NCI-H2227 treated with DMSO at 0.1 percent for 48 hours (cell line): ENCODE measurements around the gene TAAR5.
"Not testable (repeated sequence)": the region's sequence is repeated elsewhere in the genome, so short reads cannot be mapped to it uniquely, and the experiment has no call there.

ENCODE experiments used
- DNase-seq: peaks from one replicate; lab custom pipeline; 2025; lab: John Stamatoyannopoulos, UW

The TAAR5 gene, protein sequence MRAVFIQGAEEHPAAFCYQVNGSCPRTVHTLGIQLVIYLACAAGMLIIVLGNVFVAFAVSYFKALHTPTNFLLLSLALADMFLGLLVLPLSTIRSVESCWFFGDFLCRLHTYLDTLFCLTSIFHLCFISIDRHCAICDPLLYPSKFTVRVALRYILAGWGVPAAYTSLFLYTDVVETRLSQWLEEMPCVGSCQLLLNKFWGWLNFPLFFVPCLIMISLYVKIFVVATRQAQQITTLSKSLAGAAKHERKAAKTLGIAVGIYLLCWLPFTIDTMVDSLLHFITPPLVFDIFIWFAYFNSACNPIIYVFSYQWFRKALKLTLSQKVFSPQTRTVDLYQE

DNA sequence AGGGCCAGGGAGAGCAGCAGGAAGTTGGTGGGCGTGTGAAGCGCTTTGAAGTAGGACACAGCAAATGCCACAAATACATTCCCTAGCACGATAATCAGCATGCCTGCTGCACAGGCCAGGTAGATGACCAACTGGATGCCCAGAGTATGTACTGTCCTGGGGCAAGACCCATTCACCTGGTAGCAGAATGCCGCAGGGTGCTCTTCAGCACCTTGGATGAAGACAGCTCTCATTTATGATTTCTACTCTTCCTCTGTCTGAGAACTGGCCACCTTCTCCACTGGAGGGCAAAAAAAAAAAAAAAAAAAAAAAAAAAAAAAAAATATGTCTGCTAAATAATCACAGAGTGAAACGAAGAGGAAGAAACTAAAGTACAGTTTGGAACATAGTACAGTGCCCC lies at the start of gene TAAR5:
Gene TAAR5 (minus strand): TSS at position 288 of the 400 bp plus-strand sequence. CDS start 55 bp downstream, at position 233.
- DNase-seq, result no peak

DNA sequence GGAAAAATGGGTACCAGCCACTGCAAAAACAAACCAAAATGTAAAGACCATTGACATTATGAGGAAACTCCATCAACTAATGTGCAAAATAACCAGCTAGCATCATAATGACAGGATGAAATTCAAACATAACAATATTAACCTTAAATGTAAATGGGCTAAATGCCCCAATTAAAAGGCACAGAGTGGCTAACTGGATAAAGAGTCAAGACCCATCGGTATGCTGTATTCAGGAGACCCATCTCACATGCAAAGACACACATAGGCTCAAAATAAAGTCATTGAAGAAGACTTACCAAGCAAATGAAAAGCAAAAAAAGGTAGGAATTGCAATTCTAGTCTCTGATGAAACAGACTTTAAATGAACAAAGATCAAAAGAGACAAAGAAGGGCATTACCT lies 47.6 kb upstream of the TAAR5 start:
- DNase-seq, result not testable (repeated sequence)

DNA sequence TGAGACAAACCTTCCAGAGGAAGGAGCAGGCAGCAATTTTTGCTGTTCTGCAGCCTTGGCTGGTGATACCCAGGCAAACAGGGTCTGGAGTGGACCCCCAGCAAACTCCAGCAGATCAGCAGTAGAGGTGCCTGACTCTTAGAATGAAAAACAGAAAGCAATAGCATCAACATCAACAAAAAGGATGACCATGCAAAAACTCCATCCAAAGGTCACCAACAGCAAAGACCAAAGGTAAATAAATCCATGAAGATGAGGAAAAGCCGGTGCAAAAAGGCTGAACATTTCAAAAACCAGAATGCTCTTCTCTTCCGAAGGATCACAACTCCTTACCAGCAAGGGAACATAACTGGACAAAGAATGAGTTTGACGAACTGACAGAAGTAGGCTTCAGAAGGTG lies 46.4 kb upstream of the TAAR5 start:
- not testable (repeated sequence) for DNase-seq

DNA sequence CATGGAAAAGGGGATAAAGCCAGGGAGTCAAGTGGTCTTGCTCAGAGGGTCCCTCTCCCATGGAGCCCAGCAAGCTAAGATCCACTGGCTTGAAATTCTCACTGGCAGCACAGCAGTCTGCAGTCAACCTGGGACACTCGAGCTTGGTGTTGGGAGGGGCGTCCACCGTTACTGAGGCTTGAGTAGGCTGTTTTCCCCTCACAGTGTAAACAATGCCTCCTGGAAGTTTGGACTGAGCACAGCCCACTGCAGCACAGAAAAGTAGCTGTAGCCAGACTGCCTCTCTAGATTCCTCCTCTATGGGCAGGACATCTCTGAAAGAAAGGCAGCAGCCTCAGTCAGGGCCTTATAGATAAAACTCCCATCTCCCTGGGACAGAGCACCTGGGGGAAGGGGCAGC lies 45.7 kb upstream of the TAAR5 start:
- not testable (repeated sequence) for DNase-seq

DNA sequence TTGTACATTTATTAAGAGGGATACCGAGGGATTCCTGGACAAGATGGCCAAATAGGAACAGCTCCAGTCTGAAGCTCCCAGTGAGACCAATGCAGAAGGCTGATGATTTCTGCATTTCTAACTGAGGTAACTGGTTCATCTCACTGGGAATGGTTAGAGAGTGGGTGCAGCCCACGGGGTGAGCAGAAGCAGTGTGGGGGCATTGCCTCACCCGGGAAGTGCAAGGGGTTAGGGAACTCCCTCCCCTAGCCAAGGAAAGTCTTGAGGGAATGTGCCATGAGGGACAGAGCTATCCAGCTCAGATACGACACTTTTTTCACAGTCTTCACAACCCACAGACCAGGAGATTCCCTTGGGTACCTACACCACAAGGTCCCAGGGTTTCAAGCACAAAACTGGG lies 45.3 kb upstream of the TAAR5 start:
- no peak for DNase-seq

DNA sequence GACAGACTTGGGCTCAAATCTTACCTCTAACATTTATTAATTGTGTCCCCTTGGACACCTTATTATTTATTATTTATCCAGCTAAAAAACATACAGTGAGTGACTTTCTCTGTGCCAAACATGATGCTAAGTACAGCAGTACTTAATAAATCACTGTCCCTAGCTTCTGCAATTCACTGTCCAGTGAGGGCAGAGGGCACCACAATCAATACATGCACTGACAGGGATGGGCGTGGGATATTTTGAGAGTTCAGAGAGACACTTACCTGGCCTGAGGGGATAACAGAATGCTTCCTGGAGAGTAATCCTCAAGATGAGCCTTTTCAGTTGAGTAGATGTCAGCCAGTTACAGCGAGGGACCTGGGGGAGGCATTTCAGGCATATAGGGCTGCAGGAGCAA lies 43.8 kb upstream of the TAAR5 start:
- no peak for DNase-seq

DNA sequence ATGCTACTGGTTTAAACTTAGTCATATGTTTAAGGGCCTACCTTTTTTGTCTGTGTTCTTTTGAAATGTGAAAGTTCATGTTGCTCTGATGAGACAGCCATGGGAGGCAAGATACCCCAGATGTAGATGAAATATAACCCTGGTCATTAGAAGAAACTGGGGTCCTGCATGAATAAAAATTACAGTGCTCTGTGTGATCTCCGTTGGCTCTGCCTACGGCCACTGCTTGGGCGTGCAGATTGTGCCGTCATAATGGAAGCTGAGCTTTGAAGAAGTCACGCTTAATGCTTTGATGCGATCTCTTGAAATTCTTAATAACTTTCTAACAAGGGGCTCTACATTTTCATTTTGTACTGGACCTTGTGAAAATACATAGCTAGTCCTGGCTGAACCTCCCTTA lies 34.6 kb upstream of the TAAR5 start, which contains the start of gene TAAR2:
Gene TAAR2 (minus strand): TSS at position 101 of the 400 bp plus-strand sequence. CDS start 0 bp downstream, at position 101.
- no peak for DNase-seq

DNA sequence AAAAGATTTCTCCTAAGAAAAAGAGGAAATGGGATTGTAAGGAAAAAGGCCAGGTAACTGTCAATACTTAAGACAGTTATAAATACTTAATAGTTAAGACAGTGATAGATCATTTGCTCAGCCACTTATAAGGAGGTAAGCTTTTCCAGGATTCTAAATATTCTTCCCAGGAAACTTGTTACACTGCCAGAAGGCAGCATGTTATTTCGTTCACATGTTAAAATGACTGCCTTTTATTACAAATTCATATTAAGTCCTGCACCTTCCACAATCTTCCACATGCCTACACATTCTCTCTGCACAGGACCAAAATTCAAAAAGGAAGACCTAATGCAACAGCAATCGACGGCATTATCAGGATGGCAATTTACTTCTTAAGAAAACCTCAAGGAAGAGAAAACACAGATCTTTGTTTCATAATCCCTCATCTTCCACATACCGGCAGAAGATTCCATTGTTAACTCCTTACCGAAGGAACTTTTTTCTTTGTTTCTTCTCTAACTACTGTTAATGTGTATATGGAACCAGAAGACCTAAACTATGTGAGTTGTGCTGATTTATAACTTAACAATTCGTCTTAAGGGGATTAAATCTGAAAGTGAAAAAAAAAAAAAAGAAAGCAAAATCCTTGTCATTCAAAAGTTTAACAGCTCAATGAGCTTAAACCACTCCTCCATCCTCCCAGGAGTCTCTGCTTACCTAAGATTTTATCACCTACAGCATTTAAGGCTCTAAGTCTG lies 33.7 kb upstream of the TAAR5 start:
- no peak for DNase-seq

DNA sequence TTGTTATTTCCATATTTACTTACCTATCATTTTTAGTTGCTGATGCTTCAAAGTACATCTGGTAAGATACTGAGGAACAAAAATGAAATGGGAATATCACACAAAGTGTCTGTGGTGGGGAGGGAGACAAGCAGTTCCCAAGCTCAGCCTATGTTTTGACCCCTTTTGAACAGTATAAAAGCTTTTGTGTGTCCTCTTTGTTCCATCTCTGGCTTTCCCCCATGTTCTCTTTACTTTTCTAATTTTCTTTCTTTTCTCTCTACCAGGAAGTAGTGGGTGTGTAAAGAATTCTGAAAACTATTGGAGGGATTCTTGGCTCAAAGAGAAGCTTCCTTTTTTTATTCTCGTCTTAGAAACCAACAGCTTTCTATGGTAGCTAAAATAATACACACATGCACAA lies 27.1 kb upstream of the TAAR5 start:
- no peak for DNase-seq

DNA sequence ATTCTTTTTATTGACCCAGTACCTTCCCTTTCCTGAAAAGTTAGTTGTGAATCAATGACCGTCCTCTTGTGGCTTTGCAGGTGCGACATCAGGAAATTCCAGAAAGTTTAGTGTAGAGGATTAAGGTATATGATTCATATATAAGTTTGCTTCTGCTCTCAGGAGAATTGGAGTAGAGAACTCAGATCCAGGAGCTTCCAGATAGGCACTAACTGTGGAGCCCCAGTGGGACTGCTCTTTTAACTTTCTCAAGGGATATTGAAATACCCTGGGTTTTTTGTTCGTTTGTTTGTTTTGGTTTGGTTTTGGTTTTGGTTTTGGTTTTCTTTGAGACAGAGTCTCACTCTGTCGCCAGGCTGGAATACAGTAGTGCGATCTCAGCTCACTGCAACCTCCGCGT lies 25.0 kb upstream of the TAAR5 start:
- DNase-seq, result no peak

DNA sequence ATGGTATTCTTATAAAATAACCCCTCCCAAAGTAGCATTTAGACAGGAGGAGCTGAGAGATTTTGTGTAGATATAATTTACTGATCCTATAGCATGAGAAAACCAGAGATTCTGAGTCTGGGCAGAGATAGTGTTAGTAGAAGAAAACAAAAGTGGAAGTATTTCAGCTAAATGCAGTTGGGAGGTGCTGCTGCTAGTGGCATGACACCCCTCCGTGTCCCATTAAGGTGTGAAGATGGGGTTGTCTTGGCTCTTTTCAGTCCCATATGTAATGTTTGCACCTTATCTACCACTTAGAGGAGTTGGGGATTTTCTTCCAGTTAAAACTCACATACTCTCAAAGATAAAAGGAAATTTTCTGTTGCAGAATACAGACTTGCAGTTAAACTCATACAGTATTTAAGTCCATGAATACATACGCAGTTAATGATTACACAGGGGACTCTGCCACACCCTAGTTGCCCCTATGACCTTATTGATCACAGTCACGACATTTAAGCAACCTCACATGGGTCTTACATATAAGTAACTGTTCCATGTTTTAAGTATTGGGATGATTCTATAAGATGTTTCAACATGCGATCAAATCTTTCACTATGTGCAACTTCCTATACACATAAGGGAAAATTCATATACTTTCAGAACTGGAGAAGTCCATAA lies 23.0 kb upstream of the TAAR5 start:
- no peak for DNase-seq

DNA sequence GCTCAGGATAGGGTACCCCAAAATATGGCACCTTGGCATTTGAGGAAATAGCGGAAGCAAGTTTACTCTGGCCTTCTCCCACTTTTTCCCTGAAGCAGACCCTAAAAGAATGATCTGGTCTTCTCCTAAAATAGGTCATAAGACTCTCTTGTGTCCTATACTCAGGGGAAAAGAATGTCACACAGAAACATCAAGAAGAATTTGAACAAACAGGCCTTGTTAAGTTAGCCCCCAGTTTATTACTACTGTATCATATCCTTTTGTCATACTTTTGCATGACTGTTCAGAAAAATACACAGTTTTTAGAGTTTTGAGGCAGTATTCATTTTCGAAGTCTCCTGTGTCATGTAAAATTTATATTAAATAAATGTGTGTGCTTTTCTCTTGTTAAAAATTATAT lies 22.1 kb upstream of the TAAR5 start:
- DNase-seq, result no peak

DNA sequence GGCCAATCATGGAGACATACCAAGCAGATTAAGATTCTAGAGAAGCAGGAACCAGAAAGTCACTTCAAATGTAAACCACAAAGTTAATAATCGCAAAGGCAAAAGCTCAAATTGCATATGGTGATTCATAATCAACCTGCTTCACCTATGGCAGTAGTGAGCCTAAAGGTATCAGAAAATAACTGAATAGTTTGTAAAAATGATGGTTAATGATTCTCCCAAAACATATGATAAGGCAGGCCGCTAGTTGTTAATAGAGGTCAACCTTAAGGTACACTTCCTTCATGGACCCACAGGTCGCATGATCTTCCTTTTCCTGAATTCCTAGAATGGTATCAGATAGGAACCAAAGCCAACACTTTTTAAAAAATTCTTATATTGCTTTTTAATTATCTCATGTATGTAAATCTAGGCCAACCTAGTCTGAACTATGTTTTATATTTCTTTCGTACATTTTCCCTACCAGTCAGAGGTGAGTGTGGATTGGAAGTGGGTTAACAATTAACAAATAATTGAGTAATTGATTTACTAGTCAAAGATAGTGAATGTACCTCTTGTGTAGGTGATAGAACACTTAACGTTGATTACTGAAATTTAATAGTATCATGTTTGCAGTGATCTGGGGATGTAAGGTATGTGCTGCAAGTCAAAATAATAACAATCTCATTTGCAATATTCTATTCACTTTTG lies 18.1 kb upstream of the TAAR5 start:
- no peak for DNase-seq

DNA sequence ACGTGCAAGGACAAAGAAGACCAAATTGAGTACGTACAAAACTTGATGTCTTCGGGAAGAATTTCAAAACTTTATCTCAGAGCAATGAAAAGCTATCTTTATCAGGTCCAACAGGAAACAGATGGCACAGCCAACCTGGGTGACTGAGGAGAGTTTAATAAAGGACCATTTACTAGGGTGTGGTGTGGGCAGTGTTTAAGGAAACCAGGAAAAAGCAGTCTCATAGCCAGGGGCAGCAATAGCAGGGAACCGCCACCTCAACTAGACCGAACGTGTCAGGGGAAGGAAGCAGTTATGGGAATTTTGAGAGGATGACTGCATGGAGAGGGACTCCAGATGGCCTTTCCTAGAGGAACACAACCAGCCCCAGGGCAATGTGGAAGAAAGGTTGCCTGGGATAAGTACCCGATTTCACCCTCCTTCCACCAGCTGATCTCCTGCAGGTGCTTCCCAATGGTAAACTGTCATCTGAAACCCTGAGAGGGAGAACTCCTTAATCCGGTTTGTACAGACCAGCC lies 15.2 kb upstream of the TAAR5 start:
- no peak for DNase-seq

DNA sequence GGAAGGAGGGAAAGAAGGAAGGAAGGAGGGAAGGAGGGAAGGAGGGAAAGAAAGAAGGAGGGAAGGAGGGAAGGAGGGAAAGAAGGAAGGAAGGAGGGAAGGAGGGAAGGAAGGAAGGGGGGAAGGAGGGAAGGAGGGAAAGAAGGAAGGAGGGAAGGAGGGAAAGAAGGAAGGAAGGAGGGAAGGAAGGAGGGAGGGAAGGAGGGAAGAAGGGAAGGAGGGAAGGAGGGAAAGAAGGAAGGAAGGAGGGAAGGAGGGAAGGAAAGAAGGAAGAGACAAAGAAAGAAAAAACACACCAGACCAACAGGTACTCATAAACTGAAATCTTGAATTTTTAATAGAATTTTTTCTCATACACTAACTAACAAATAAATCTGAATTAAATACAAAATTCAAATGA lies 11.4 kb upstream of the TAAR5 start:
- not testable (repeated sequence) for DNase-seq

DNA sequence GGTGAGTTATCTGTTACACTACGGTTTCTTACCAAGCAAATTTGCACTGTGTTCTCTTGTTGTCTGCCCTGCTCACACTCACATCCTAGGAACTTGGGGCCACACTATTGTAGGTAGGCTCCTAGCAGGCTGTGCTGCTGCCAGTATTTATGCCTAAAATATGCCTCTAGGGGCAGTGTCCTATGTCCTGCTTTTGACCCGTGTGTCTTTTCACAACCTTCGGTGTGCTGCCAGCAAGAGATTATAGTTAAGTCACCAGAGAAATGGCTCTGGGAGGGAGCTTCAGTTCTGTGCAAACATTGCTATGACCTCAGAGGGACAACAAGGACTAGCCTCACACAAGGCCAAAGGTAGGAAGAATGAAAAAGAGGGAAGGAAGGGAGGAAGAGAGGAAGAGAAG lies 8.9 kb upstream of the TAAR5 start:
- DNase-seq, result no peak

DNA sequence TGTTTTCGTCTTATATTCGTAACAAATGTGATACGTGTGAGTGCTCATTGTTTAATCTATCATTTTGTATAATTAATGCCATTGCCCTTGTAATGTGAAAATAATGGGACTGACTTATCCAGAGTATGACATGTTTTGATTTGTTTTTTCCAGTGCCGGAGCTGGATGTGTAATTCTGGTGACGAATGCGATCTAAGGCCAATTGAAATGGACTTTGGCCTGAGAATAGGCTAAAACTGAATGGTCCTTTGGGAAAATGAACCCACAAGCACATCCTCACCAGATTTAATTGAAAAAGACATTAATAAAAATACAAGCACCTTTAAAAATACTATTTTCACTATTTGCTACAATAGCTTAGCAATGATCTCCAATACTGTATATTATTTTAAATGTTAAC lies 6.7 kb upstream of the TAAR5 start:
- DNase-seq, result no peak

DNA sequence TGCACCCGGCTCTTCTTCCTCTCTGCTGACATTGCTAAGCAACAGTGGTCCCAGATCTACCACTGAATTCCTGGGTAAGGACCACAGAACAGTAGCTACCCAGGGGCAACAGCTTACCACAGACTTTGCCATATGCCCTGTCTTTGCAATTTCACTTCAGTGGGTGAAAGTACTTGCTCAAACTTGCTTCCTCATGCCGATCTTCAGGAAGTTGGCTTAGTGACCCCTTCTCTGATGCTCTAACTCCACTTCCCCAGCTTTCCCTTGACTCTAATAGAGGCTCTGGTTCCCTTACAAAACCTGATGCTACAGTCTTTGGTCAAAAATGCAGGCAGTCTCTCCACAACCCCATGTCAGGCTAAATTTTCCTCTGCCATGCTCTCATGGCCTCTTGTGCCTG lies 3.3 kb upstream of the TAAR5 start:
- DNase-seq, result no peak

DNA sequence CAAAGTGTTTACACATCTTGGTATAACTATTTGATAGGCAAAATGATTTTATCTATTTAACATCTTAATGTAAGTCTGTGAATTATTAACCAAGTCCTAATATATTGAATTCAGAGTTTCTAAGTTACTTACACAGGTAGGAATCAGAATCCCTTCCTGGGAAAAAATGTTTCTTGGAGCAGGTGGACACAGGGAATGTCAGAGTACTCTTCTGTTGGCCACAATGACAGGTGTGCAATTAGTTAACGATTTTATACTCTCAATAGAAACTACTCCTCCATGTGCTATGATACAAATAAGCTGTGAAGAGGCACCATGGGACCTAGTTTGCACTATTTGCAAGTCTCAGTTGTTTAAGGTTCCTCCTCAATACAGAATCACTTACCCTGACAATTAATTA lies 821 bp upstream of the TAAR5 start:
- DNase-seq, result no peak

DNA sequence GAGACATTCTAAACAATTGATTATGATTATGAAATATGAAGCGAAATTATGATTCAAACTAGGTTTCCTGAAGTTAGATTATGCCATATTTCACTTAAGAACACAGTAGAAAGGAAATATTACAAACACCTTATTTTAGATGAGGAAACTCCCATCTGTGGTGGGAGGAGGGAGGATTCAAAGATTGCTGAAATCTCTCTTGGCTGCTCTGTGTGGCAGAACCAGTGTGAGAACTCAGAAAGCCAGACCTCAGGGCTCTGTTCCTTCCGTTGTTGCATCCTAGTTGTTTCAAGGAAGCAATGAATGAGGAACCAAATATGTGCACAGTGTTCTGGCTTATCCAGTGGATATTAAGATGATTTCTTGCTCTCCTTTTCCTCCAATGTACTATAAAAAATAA lies 2.1 kb downstream of the TAAR5 start:
- no peak for DNase-seq

DNA sequence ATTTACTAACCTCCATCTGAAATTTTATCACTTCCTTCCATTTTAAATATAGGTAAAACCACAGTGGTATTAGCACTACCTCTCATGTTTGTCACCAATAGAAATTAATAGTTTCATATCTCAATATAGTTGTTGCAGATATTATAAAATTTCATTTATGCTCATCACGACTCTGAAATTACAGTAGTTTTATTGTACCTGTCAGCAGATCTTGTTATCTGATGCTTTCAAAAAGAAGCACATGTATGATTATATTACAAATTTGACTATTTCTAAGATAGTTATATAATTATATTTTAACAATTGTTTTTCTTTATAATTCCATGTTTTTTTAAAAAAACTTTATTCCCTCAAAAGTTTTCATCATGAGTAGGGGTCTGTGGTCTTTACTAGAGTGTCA lies 4.8 kb downstream of the TAAR5 start:
- DNase-seq, result no peak

DNA sequence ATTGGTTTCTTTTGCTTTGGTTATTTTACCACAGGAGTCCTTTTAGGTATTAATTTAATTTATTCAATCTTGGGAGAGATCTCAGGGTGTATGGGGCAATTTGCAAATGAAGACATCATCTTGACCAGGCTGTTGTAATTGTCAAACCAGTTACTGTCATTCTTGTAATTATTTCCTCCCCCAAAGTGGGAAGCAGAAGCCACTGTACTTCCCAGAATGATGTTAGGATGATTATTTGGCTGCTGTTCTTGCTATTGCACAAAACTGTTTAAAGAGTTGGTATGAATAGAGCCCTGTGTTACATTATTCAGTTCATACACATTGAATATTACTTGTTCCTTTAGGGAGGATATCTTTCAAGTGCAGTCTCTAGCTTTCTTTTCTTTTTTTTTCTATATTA lies 17.8 kb downstream of the TAAR5 start:
- DNase-seq, result no peak
